NCI-H526 treated with DMSO at 0.1 percent for 48 hours (cell line): Measurements from ENCODE around the gene CARD6.
"Not testable (repeated sequence)": the region's sequence is repeated elsewhere in the genome, so short reads cannot be mapped to it uniquely, and the experiment has no call there.

ENCODE experiments used
- DNase-seq: peaks from one replicate; lab custom pipeline; 2025; lab: John Stamatoyannopoulos, UW

The CARD6 gene

DNA sequence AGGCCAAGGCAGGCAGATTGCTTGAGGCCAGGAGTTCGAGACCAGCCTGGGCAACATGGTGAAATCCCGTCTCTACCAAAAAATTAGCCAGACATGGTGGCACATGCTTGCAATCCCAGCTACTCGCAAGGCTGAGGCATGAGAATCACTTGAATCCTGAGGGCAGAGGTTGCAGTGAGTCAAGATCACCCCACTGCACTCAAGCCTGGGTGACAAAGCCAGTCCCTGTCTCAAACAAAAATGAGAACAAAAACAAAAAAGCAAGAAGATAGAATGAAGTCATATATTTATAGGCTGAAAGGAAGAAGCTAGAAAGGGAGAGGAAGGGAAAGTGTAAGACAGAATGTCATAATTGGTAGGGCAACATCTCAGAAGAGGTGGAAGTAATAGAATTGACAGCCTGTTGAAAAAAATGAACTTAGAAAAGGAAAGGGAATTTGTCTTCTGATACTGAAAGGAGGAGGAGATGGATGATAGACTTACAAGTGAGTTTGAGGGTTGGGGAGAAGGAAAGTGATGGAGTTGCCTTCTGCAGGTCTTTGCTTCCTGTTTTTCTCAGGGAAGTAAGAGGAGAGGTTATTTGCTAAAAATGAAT, 32.2 kb downstream of the CARD6 start:
- no peak for DNase-seq

DNA sequence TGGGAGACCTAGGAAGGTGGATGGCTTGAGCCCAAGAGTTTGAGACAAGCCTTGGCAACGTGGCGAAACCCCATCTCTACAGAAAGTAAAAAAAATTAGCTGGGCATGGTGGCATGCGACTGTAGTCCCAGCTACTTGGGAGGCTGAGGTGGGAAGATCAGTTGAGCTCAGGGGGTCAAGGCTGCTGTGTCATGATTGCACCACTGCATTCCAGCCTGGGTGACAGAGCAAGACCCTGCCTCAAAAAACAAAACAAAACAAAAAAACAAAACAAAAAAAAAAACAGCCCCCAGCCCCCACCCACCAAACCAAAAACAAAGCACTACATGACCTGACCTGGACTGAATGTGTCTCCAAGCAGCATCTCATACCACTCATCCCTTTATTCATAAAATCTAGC, 34.8 kb downstream of the CARD6 start:
- DNase-seq, result no peak

DNA sequence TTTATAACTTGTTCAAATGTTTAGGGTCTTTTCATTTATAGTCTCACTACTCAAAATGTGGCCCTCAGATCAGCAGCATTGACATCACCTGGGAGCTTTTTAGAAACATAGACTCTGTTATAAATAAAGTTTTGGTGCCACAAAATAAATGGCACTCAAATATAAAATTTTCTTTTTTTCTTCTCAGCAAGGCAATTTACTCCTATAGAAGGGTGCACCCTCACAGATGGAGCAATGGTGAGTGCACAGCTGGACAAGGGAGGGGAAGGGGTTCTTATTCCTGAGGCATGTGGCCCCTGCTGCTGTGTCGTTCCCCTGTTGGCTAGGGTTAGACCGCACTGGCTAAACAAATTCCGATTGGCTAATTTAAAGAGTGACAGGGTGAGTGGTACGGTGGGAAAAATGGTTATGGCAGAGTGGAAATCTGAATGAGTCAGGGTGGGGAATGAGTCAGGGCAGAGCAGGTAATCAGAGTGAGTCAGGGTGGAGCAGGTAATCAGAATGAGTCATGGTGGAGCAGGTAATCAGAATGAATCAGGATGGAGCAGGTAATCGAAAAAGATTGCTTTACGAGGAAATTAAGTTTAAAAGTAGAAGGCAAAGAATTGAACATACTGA, 36.3 kb downstream of the CARD6 start:
- DNase-seq, result no peak

- peak; percentile 16 for DNase-seq
These were observed 38.2 kb downstream of the CARD6 start for GRCh38 chr5:40879163-40879942.

DNA sequence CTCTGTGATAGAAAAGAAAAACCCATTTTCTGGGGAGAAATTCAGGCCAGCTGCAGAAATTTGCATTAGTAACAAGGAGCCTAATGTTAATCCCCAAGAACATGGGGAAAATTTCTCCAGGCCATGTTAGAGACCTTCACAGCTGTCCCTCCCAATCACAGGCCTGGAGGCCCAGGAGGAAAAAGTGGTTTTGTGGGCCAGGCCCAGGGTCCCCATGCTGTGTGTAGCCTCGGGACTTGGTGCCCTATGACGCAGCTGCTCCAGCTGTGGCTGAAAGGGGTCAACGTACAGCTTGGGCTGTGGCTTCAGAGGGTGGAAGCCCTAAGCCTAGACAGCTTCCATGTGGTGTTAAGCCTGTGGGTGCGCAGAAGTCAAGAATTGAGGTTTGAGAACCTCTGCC, 41.1 kb downstream of the CARD6 start:
- no peak for DNase-seq

- DNase-seq, result not testable (repeated sequence)
These were observed 41.9 kb downstream of the CARD6 start for GRCh38 chr5:40883051-40883450.

GRCh38 chr5:40895440-40896425, 54.6 kb downstream of the CARD6 start:
- DNase-seq, result not testable (repeated sequence)

DNA sequence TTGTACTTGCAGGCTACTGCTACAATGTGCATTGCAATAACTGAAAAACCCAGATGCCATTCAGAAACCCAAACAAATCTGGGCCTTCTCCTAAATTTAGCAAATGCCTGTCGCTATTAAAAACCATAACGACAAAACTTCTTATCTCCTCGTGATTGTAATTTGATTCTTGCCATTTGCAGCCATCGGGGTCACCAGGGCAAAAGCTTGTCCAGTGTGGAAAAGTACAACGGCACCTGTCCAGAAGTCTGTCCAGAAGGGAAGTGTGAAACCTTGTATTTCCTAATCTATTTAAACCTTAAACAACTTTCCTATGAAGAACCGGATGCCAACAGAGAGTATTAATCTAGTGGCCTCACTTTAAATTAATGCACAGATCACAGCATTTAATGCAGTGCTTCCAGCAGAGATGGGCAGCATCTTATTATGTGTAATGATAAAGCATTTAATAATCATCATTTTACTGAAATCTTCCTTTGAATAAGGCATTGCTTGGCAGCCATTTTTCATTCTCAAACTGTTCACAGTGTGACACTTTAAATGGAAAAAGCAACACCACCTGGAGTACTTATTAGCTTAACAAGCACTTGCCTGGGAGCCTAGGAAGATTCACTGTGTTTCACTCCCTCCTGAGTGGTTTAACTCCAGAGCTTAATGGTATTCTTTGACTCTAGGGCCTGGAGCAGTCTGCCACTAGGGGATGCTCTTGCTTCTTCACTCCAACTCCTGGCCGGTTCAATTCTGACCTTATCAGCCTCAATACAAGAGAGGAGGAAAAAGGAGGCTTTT, 63.2 kb downstream of the CARD6 start:
- peak; percentile 42 for DNase-seq

- DNase-seq, result no peak
These were observed 63.8 kb downstream of the CARD6 start for GRCh38 chr5:40904994-40905306.

GRCh38 chr5:40906351-40906751, 65.2 kb downstream of the CARD6 start:
- DNase-seq, result no peak

DNA sequence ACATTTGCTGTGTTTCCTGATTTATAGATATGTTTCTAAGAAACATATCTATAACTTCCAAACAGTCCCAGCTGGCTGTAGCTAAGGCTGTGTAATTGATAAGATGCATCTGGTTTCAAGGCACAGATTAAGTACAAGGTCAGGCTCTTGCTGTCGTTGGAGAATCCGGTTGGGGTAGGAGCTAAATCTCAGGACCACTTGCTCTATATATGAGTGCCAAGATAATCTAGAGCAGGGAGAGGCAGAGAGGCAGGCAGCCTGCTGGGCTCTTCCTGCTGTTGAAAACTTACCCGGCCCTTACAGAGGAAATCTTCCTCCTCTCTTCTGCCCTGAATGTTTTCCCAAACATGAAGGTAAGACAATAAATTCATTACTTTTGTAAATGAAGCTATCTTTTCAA, 68.1 kb downstream of the CARD6 start, which contains the start of gene C7:
TSS of gene C7 (plus strand) at position 234 of the 400 bp plus-strand sequence. CDS start at position 348, 114 bp downstream.
- DNase-seq, result no peak

DNA sequence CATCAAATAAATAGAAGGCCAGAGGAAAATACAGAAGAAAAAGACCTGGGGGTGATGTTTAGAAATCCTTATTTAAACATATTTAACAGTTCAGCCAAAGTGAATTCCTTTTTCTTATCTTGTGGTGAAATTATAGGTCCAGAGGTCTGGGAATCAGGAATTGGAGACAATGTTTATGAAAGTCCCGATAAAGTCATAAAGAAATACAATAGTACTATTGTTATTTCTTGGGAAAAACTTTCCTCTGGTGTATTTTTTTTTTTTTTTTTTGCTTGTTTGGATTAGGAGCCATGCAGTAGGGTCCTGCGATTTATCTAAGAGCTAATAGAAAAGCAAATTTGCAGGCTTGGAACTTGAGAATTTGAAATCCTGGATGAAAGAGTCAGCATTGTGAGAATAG, 68.6 kb downstream of the CARD6 start:
- DNase-seq, result no peak
